Right lobe of liver (tissue), 4 donors: ENCODE measurements around the gene DUSP15.

ENCODE experiments used
- POLR2A ChIP-seq: fragments of 450-650 bp; IDR thresholded peaks from one replicate; pipeline ENCODE4 v1.6.1; 2017; ENCODE audit warnings: antibody characterized with exemption, mild to moderate bottlenecking
- TF ChIP-seq, protein P1 (sequence below), 4 donors: fragments of 200-600 bp in 3 of 4; fragments of 450-650 bp in 1 of 4; IDR thresholded peaks; one replicate each; pipeline versions ENCODE4 v1.5.1 to v1.8.0; 2016 to 2022; ENCODE audit warnings: antibody characterized with exemption in 4 of 4, mild to moderate bottlenecking in 2 of 4
- donor health status: DM: no; HTN: no; CAD: no.
- donor health status: DM: no; HTN: no; CAD: no.
- donor health status: DM: no; HTN: yes; CAD: no.

DNA sequence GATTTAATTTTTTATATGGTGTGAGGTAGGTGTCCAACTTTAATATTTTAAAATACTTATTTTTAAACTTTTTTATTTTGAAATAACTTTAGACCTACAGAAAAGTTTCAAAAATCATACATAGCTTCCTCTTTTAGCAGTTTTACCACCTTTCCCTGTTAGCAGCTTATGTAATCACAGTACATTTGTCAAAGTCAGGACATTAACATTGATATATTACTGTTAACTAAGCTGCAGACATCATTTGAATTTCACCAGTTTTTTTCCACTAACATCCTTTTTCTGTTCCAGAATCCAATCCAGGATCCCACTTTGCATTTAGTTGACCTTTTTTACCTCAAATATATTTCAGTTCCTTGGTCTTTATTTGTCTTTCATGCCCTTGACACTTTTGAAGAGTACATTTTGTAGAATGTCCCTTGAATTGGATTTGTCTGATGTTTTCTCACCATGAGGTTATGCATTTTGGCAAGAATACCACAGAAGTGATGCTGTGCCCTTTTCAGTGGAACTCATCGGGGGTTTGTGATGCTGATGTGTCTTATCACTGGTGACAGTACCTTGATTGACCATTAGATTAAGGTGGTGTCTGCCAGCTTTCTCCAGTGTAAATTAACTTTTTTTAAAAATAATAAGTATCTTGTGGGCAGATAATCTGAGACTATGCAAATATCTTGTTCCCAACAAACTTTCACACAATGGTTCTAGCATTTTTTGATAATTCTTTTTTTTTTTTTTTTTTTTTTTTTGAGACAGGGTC is 33.5 kb upstream of the DUSP15 start:
- TF ChIP-seq, protein P1, sequence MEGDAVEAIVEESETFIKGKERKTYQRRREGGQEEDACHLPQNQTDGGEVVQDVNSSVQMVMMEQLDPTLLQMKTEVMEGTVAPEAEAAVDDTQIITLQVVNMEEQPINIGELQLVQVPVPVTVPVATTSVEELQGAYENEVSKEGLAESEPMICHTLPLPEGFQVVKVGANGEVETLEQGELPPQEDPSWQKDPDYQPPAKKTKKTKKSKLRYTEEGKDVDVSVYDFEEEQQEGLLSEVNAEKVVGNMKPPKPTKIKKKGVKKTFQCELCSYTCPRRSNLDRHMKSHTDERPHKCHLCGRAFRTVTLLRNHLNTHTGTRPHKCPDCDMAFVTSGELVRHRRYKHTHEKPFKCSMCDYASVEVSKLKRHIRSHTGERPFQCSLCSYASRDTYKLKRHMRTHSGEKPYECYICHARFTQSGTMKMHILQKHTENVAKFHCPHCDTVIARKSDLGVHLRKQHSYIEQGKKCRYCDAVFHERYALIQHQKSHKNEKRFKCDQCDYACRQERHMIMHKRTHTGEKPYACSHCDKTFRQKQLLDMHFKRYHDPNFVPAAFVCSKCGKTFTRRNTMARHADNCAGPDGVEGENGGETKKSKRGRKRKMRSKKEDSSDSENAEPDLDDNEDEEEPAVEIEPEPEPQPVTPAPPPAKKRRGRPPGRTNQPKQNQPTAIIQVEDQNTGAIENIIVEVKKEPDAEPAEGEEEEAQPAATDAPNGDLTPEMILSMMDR (IDR thresholded peaks at IDR 0.05): no peak
- no peak for TF ChIP-seq POLR2A
